Fibroblast of skin of back (primary cell): ENCODE measurements around the gene FGF6. TPM values are rescaled to one million over a fixed set of nuclear protein-coding genes. Genes with fewer than 3 reads are reported as not detected.
"Not testable (repeated sequence)": the region's sequence is repeated elsewhere in the genome, so short reads cannot be mapped to it uniquely, and the experiment has no call there.

ENCODE experiments used
- DNase-seq: peaks from one replicate; pipeline ENCODE4 v3.0.0-alpha.2; 2013
- polyA plus RNA-seq, 2 experiments: library from polyadenylated mRNA; unstranded; fragments of 120-200 nt; gene quantifications; one replicate each; pipeline ENCODE4 v1.2.1, GENCODE V29; 2013; ENCODE audit not compliant: insufficient read length in 2 of 2

Gene FGF6, protein sequence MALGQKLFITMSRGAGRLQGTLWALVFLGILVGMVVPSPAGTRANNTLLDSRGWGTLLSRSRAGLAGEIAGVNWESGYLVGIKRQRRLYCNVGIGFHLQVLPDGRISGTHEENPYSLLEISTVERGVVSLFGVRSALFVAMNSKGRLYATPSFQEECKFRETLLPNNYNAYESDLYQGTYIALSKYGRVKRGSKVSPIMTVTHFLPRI
- not detected for polyA plus RNA-seq (2013, experiment 1 of 2; ENCODE audit: insufficient read length)
- polyA plus RNA-seq (2013, experiment 2 of 2; ENCODE audit: insufficient read length): not detected

DNA sequence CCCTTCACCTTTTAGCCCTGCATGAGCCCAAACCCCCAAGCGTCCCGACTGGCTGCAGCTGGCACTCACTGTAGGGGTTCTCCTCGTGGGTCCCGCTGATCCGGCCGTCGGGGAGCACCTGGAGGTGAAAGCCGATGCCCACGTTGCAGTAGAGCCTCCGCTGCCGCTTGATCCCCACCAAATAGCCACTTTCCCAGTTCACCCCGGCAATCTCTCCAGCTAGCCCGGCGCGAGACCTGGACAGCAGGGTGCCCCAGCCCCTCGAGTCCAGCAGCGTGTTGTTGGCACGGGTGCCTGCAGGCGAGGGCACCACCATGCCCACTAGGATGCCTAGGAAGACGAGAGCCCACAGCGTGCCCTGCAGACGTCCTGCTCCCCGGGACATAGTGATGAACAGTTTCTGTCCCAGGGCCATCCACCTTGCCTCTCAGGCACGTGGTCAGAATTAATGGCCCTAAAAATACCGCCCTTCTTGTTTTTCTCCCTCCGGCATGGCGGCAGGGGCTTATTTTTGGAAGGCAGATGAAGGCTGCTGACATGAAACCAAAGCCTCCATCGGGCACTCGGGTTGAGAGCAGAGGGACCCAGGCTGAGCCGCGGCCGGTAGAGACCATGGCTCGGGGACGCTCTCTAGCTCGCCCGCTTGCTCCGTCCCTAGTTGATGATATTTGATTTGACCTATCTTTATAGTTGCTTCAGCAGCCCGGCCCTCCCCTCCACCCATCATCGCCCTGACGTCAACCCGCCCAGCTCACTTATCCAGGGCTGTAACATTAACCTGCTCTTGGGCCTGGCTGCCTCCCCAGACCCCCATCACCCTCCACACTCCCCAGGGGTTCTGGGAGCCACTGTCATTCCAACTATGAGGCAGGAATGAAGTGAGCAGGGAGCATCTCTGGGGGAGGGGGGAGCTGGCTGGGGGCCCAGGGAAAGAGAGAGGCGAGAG is at the start of gene FGF6:
Gene FGF6, minus strand, starts transcription at position 660 of the 946 bp plus-strand sequence. Its CDS starts 245 bp downstream, at position 415.
- DNase-seq: no peak

DNA sequence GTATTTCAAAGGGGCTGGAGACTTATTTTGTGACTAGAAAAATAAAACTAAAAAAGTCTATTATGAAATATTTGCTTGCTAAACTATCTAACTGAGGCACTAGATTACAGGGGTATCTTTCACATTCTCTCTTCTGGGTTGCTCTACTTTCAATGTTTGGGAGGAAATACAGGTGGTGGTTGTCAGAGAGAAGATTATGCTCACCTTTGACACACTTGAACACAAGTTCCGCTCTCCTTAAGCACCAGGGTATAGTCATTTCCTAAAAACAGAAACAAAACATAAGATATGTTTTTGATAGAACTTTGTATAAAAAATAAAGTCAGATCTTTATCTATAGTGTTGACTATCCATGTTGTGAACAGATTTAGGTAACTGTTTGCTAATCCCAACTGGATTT is 45.4 kb upstream of the FGF6 start:
- no peak for DNase-seq

DNA sequence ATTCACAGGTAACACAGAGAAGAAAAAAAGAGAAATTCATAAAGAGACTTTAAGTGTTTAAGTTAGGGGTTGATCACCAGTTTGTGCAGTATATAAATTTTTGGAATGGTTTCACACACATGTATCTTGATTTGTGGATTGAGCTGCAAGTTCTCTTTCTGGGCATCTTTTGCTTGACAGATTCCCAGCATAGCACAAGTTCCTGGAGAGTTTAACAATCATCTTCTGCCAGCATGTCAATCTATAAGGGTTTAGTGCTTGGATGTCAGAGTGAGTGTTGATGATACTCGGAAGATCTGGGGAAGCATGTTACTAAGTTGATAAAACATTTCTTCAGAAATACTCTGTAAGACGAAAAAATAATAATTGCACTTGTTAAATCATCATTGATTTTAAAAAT is 43.9 kb upstream of the FGF6 start:
- no peak for DNase-seq

DNA sequence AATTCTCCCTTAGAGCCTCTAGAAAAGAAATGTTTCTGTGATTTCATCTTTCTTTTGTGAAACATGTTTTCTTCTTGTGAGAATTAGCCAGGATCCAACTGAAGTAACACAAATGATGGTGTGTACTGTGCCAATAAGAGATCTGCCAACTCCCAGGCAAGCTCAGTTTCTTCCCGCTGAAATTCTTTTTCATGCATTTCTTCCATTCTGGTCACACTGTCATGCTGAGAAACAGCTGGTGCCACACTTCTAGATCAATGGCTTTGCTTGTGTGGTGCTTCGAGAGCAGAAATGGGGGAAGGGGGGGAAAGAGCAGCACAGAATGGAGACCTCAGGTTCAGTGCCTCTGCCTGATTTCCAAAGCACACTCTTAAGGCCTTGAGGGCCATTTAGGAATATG is 41.4 kb upstream of the FGF6 start:
- DNase-seq: no peak

DNA sequence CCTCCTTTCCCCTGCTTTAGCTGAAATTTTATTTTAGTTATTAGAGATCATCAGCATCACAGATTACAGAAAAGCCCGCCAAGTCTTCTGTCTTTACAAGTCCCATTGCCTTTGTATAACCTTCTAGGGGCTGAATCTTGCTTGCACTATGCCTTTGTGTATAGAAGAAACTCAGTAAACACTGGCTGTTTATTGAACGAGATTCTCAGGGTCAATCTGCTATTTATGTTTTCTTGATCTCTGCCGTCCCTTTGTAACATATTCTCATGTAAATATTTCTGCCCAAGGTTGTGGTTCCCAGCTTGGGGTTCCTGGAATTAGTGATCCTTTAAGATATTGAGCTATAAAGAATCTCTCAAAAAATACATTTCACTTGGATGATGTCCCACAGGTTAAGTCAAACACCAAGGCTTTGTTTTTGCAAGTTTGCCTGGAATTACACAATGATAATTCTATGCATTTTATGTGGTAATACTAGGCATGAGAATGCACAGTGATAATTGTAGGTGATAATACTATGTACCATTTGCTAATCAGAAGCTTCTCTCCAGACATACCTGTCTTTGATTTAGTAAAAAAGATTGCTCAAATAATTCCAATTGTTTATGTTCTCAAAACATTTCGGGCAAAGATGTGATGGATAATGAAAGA is 40.6 kb upstream of the FGF6 start:
- DNase-seq: no peak

DNA sequence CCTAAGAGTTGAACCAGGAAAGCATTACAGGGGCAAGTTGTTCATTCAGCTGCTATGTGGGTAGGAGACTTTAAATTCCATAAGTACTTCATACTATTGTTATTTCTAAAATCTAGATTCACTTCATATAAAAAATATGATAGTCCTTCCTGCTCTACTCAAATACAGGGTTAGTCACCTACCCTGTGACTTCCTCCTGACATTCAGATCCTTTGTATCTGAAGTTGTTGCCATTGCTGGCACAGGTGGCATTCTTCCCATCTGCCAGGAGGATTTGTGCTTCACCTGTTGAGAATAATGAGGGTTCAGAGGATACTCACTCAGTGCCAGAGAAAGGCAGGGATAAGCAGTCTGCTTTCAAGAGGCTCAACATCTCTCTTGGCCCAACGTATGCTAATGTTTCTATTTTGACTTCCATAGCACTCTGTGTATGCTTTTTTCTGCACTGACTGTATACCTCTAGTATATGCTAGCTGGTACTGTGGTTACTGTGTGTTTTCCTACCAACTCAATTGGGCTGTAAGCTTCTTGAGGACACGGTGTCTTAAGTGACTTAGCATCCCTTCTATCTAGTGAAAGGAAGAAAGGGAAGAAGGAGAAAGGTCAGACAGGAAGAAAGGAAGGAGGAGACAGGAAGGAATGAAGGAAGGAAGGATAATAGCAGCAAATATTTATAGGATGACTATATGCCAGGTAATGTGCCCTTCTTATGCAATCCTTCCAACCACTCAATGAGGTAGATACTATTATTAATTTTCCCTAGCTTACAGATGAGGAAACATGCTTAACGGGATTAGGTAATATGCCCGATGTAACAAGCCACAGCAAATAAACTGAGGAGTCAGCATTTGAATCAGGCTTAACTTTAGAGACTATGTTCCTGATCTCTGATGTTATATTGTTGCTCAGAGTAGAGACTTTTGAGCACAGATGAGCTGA is 38.5 kb upstream of the FGF6 start:
- DNase-seq: no peak

DNA sequence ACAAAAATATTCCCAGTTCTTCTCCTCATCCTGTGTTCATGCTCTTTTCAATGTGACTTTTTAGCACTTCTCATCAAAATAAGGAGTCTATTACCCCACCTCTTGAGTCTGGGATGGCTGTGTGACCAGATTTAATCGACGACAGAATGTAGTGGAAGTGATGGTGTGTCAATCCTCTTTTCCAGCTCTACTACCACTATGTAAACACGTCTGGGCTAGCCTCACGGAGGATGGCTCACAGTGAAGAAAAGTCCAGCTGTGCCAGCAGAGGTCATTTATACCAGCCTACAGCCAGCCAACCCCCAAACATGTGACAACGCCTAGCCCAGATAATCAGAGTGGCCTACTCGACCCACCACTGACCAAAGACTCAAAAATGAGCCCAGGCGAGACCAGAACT is 37.3 kb upstream of the FGF6 start:
- DNase-seq: no peak

DNA sequence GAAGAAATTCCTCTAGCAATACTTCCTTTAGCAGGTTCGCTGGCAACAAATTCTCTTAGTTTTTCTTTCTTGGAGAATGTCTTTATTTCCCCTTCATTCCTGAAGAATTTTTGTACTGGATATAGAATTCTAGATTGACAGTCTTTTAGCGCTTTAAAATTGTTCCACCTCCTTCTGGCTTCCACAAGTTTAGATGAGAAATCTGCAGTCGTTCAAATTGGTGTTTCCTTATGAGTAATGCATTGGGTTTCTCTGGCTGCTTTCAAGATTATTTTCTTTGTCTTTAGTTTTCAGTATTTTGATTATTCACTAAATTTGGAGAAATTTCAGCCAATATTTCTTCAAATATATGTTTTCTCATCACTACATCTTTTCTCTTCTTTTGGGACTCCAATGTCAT is 33.3 kb upstream of the FGF6 start:
- no peak for DNase-seq

DNA sequence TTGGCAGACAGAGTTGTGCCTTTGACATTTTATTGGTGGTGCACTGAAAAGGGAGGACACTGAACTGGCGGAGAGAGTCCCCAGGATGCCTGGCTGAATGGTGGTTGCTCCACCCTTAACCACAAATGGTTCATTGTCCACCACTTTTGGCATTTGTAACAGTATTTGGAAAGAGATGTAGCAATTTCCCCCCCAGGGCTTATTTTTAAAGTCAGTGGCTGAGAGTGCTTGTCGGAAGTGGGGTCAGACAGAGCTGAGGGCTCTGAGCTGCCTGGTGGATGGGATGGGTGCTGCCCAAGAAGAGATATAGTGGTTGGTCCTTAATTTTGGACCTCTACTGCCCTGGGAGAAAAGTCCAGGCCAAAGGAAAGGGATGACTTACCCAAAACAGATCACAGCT is 31.5 kb upstream of the FGF6 start:
- no peak for DNase-seq

DNA sequence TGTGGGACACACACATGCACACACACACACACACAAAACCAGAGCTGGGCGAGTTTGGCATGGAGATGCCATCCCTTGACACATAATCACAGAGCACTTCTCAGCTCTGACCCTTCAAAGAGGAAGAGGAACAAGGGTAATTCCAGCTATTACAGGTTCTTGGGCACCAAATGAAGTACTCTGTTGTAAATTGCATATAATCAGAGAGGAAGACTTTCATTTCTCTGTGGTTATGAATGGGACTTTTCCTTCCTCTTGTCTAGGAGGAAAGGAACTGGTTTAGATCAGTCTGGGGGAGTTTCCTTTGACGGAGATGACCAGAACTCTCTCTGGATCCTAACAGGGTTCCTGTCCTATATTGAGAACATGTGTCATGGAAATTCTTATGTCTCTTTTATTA is 26.4 kb upstream of the FGF6 start:
- no peak for DNase-seq

DNA sequence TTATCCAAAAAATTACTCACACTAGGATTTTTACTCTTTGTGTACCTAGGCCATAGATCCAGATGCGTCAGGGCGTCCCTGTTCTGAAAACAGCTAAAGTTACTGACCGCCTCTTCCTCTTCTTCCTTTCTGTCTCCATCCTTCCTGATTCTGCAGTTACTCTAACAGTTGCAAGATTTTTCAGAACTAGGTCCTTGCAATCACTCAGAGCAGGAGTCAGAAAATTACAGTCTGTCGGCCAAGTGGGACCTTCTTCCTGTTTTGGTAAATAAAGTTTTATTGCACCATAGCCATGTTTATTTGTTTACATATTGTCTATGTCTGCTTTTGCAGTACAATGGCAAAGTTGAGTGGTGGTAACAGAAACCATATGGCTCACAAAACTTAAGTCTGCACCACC is 25.6 kb upstream of the FGF6 start:
- no peak for DNase-seq

DNA sequence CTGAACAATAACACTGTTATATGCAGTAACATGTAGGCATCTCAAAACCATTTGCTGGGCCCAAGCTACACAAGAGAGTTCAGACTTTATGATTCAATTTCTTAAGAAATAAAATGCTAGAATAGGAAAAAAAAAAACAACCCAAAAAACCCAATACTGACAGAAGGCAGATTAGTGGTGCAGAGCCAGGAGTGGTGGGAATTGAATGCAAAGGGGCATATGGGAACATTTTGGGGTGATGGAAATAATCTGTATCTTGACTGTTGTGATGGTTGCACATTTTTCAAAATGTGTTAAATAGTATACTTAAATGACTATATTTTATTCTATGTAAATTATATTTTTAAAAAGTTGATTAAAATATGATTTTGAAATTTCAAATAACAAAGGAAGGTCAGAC is 23.4 kb upstream of the FGF6 start:
- no peak for DNase-seq

DNA sequence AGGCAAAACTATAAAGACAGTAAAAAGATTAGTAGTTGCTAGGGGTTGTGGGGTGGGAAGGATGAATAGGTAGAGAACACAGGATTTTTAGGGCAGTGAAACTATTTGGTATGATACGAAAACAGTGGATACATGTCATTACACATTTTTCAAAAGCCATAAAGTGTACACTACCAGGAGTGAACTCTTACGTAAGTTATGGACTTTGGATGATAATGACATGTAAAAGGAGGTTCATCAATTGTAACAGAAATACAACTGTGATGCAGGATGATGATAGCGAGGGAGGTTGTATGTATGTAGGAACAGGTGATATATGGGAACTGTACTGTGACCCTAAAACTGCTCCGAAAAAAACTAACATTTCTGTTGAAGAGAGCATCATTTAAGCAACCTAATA is 15.1 kb upstream of the FGF6 start:
- no peak for DNase-seq

DNA sequence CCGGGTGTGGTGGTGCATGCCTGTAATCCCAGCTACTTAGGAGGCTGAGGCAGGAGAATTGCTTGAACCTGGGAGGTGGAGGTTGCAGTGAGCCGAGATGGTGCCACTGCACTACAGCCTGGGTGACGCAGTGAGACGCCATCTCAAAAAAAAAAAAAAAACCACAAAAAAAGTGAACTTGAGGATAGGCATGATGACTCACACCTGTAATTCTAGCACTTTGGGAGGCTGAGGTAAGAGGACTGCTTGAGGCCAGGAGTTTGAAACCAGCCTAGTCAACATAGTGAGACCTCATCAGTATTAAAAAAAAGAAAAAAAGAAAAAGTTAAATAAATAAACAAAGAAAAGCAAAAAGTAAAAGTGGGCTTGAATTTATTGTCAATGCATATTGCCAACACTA is 10.2 kb upstream of the FGF6 start:
- DNase-seq: not testable (repeated sequence)

DNA sequence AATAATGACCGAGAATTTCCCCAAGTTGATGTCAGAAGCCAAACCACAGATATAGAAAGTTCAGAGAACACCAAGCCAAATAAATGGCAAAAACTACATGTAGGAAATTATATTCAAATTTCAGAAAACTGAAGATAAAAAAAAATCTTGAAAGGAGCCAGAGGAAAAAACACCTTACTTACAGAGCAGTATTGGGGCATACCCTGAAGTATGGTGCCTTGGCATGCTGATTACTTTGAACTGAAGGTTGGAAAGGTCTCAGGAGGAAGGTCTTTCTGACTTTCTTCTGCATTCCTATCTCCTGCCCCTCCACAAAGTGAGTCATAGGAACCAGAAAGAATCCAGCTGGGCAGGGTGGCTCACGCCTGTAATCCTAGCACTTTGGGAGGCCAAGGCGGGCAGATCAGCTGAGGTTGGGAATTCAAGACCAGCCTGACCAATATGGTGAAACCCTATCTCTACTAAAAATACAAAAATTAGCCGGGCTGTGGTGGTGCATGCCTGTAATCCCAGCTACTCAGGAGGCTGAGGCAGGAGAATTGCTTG is 8.8 kb upstream of the FGF6 start:
- DNase-seq: no peak

DNA sequence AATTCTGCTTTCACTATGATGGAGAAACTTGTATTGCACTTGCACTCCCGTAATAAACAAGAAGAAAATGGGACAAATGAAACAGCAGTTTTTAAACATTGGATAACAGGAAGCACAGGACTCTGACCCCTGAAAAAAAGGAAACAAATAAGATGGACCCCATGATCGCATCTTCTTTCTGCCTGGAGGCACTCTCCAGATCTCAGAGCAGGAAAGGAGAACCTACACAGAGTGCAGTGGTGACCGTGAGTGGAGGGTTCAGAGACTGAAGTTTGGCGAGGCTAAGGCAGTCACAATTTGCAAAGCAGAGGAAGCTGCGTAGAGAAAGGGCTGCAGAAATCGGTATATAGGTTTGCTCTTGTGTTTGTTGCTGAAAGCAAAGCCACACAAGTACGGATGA is 6.1 kb upstream of the FGF6 start:
- no peak for DNase-seq

DNA sequence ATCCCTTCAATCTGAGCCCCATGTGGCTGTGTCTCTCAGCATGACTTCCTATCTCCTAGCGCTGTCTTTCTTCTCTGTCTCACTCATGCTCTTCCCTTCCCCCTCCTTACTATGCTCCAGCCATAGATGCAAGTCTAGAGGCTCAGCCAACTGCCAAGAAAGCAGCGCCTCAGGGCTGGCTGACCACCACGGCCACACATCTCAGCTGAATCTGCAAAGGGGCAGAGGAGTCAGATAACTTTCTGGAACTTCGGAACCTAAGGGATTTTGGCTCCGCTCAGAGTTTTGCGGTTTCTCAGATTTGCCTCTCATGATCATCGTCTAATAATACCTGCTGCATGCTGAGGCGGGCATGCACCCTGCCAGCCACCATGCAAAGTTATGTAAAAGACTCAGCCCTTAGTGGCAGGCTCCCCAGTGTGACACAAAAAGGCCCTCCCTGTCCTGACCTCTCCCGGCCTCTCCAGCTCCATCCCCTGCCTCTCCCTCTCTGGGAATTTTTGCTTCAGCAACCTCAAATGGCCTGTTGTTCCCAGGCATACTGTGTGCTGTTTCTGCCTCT is 5.0 kb upstream of the FGF6 start:
- DNase-seq: no peak

DNA sequence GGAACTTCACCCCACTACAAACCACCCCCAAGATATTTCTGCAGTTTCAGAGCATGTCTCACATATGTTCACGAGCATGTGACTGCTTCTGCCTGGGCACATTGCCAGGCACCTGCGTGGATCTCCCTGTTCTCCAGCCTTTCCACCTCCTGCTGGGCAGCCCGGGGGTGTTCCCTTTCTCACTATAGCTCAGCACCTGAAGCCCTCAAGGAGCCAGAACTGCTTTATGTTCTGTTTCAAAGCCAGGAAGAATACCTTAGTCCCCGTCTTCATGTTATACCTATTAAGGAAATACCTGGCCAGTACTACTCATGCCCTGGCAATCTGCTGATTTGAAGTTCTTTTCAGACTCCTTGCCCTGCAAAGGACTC is 4.2 kb upstream of the FGF6 start:
- DNase-seq: no peak

DNA sequence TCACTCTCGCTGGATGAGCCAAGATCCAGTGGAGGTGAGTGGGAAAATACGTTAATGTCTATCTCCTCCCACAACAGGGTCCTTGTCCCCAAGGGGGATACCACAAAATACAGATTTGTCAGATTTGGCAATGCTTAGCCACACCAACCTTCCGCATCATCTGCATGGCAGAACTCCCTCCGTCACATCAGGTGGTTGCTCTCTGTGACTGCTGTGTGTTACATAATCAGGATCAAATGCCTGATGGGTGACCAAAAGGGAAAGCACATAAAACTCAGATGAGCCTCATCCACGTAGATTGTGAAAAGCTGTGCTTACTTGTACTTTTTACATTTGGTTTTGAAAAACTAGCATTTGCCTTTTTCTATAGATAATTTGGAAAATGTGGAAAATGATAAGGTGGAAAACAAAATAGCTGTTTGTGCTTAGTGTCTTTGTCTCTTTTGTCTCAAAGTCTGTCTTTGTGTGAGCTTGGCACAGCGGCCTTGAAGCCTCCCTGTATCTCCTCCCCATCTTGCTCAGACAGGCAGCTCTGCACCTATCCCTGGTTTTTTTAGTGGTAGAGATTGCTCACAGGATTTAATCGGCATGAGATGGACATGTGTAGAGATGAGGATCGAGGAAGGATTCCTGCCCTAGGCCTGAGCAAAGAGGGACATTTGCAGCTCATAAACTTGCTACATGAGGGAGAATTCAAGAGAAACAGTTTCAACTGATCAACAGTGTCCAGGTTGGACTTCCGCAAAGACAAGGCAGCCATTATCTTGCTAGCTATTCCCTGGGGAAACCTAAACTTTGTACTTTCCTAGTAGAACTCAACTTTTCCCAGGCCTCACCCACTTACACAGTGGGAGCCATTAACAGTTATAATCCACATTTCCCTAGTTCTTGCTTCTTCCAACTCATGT is 3.6 kb upstream of the FGF6 start:
- DNase-seq: no peak

DNA sequence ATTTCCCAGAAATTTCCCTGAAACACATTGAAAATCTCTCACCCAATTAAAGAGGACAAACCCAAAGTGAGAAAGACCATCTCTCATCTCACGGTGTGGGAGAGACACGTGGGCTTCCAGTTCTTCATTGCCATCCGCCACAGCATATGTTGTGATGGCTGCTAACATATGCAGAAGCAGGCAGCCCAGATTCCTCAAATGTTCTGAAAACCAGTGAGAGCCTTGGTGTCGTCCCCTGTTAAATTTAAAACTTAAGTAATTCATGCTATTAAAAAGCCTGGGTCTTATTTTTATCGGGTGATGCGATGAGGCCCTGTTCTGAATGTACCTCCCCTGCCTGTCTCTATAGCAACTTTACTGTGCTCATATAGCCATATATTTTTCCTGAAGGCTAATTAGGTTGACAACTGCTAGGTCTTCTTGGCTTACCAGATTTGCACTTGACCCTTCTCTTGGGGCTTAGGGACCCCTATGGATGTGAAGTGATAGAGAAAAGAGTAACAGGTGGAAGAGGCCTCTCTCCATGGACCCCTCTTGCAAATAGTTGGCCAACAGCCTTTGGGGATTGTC is 2.8 kb upstream of the FGF6 start:
- DNase-seq: no peak
